ENCODE measurements around the gene COG5.

DNA sequence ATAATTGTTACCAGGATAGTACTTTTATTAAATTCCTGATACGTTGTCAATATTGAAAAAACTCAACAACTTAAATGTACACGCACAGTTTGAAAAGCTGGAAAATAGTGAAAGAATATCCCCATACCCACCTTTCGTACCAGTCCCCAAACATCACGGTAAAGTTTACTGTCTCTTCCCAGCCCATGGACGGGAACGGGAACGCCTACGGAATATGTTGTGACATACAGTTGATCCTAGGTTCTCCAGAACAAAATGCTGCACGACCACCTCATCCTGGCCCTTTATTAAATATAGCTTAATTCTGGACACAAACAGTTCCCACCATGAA, 15.8 kb upstream of the COG5 start:
- TF ChIP-seq SP1 (IDR thresholded peaks at IDR 0.05) (no peak), ARNT (IDR thresholded peaks at IDR 0.05) (no peak), HDGF (IDR thresholded peaks at IDR 0.05; ENCODE audit: borderline replicate concordance) (no peak), TARDBP (IDR thresholded peaks at IDR 0.05) (no peak), L3MBTL2 (conservative IDR thresholded peaks at IDR 0.05) (no peak), SUZ12 (IDR thresholded peaks at IDR 0.05) (no peak), FOXA1 (IDR thresholded peaks at IDR 0.05) (no peak), ELF4 (IDR thresholded peaks at IDR 0.05) (no peak), LEF1 (IDR thresholded peaks at IDR 0.05; ENCODE audit: borderline replicate concordance) (no peak), ZNF384 (IDR thresholded peaks at IDR 0.05) (no peak), NFRKB (IDR thresholded peaks at IDR 0.05) (no peak), PKNOX1 (IDR thresholded peaks at IDR 0.05) (no peak), FOXK2 (IDR thresholded peaks at IDR 0.05) (no peak), BHLHE40 (IDR thresholded peaks at IDR 0.05; ENCODE audit: borderline replicate concordance) (no peak)

All from HEK293T (cell line).